K562 (cell line): ENCODE measurements around the gene DGCR6L. TPM values are rescaled to one million over a fixed set of nuclear protein-coding genes. Genes with fewer than 3 reads are reported as not detected.

Experiments
- ATF7 ChIP-seq: fragments of 450-650 bp; IDR thresholded peaks from 2 replicates; pipeline ENCODE4 v1.7.1; 2014; ENCODE audit warnings: mild to moderate bottlenecking, moderate library complexity
- BCLAF1 ChIP-seq, 2 experiments: fragments of 450-650 bp in 1 of 2; IDR thresholded peaks; 2 replicates each; pipeline ENCODE4 v1.6.1; 2011 to 2017; ENCODE audit warnings: low read depth in 2 of 2, antibody characterized with exemption in 1 of 2, borderline replicate concordance in 1 of 2, low read length in 1 of 2, mild to moderate bottlenecking in 1 of 2, mixed read lengths in 1 of 2; ENCODE audit not compliant: control insufficient read depth in 1 of 2
- CHD4 ChIP-seq: fragments of 200-600 bp; sonication (generic); IDR thresholded peaks from 3 replicates; pipeline ENCODE4 v1.6.1; 2012; ENCODE audit warnings: low read depth, mild to moderate bottlenecking, mixed read lengths, low read length, inconsistent platforms; ENCODE audit not compliant: insufficient read depth, insufficient replicate concordance, poor library complexity, severe bottlenecking
- E2F6 ChIP-seq, 2 experiments: IDR thresholded peaks; 2 replicates each; pipeline ENCODE4 v1.6.1; 2011; ENCODE audit warnings: borderline replicate concordance in 1 of 2, control low read depth in 1 of 2, low read depth in 1 of 2, low read length in 1 of 2, mild to moderate bottlenecking in 1 of 2, mixed read lengths in 1 of 2, moderate library complexity in 1 of 2; ENCODE audit not compliant: insufficient read depth in 1 of 2, insufficient read length in 1 of 2, poor library complexity in 1 of 2, severe bottlenecking in 1 of 2; ENCODE audit errors: extremely low read depth in 1 of 2
- EP400 ChIP-seq: fragments of 450-650 bp; IDR thresholded peaks from 2 replicates; pipeline ENCODE4 v1.6.1; 2017; ENCODE audit warnings: antibody characterized with exemption, mild to moderate bottlenecking, moderate library complexity
- FOXA3 ChIP-seq, 2 experiments: fragments of 450-650 bp in 1 of 2; sonication (generic) in 1 of 2; formaldehyde crosslinking; IDR thresholded peaks in 1 of 2; conservative IDR thresholded peaks in 1 of 2; 2 replicates each; pipeline versions ENCODE4 v1.4.0 to v1.8.0; 2020 to 2022; ENCODE audit warnings: mild to moderate bottlenecking in 2 of 2, missing genetic modification reagents in 1 of 2
- GTF2A2 ChIP-seq: IDR thresholded peaks from 2 replicates; pipeline ENCODE4 v1.6.1; 2016; ENCODE audit warnings: mild to moderate bottlenecking, missing genetic modification characterization, missing compliant biosample characterization
- HDAC1 ChIP-seq, 2 experiments: fragments of 450-650 bp; IDR thresholded peaks; 2 replicates each; pipeline ENCODE4 v1.6.1; 2016 to 2017; ENCODE audit warnings: inconsistent platforms in 1 of 2, mild to moderate bottlenecking in 1 of 2, moderate library complexity in 1 of 2
- KLF13 ChIP-seq: fragments of 450-650 bp; IDR thresholded peaks from 2 replicates; pipeline ENCODE4 v1.6.1; 2016; ENCODE audit warnings: missing genetic modification characterization, low read depth, mild to moderate bottlenecking, missing compliant biosample characterization, moderate library complexity, borderline replicate concordance
- MTA2 ChIP-seq: fragments of 450-650 bp; IDR thresholded peaks from 2 replicates; pipeline ENCODE4 v1.6.1; 2016; ENCODE audit warnings: low read depth
- NFIC ChIP-seq: fragments of 450-650 bp; IDR thresholded peaks from 2 replicates; pipeline ENCODE4 v1.6.1; 2017; ENCODE audit warnings: mild to moderate bottlenecking, inconsistent platforms
- NFRKB ChIP-seq: fragments of 450-650 bp; IDR thresholded peaks from 2 replicates; pipeline ENCODE4 v1.6.1; 2016; ENCODE audit warnings: low read depth
- NFXL1 ChIP-seq: fragments of 450-650 bp; formaldehyde crosslinking; IDR thresholded peaks from 2 replicates; pipeline ENCODE4 v1.4.0; 2021; ENCODE audit warnings: mild to moderate bottlenecking
- POU5F1 ChIP-seq: fragments of 150-350 bp; IDR thresholded peaks from 2 replicates; pipeline ENCODE4 v1.6.1; 2014; ENCODE audit warnings: borderline replicate concordance, low read length, low read depth, mild to moderate bottlenecking; ENCODE audit not compliant: partially characterized antibody
- PRPF4 ChIP-seq: fragments of 200-400 bp; formaldehyde crosslinking; IDR thresholded peaks from one replicate; pipeline ENCODE4 v1.6.1; 2017; ENCODE audit warnings: low read length, low read depth, mild to moderate bottlenecking; ENCODE audit not compliant: insufficient read depth, poor library complexity, severe bottlenecking
- PURB ChIP-seq: sonication (generic); formaldehyde crosslinking; IDR thresholded peaks from 2 replicates; pipeline ENCODE4 v1.9.0; 2021; ENCODE audit warnings: low read depth, mild to moderate bottlenecking, missing genetic modification reagents
- SMAD3 ChIP-seq: fragments of 450-650 bp; formaldehyde crosslinking; conservative IDR thresholded peaks from 2 replicates; pipeline ENCODE4 v1.4.0; 2020; ENCODE audit warnings: mild to moderate bottlenecking
- SMAD4 ChIP-seq: fragments of 250-450 bp; sonication (Bioruptor Pico); conservative IDR thresholded peaks from 2 replicates; pipeline ENCODE4 v1.8.0; 2021; ENCODE audit warnings: inconsistent platforms, mild to moderate bottlenecking, moderate library complexity
- SMARCC2 ChIP-seq: fragments of 450-650 bp; IDR thresholded peaks from 2 replicates; pipeline ENCODE4 v1.6.1; 2017; ENCODE audit warnings: antibody characterized with exemption, moderate library complexity, mild to moderate bottlenecking, low read depth
- SNRNP70 ChIP-seq: fragments of 200-400 bp; formaldehyde crosslinking; optimal IDR thresholded peaks from 2 replicates; pipeline ENCODE3; 2017; ENCODE audit warnings: low read depth, low read length
- SREBF1 ChIP-seq: fragments of 150-350 bp; IDR thresholded peaks from 2 replicates; pipeline ENCODE4 v1.6.1; 2014; ENCODE audit warnings: antibody characterized with exemption, low read depth, low read length, borderline replicate concordance
- ZBED1 ChIP-seq: IDR thresholded peaks from 2 replicates; pipeline ENCODE4 v1.6.1; 2014
- ZBTB1 ChIP-seq: sonication (generic); formaldehyde crosslinking; IDR thresholded peaks from 2 replicates; pipeline ENCODE4 v1.8.1; 2023; ENCODE audit warnings: missing genetic modification reagents, low read depth, mild to moderate bottlenecking, borderline replicate concordance
- ZNF583 ChIP-seq: fragments of 250-450 bp; sonication (Bioruptor Pico); IDR thresholded peaks from 2 replicates; pipeline ENCODE4 v1.4.0; 2020
- polyA plus RNA-seq, 8 experiments: library from polyadenylated mRNA; depleted of rRNA in 4 of 8; stranded (reverse) in 5 of 8; unstranded in 3 of 8; fragments of >200 nt; fragmentation: Nextera tagmentation in 2 of 8; fragmentation: Illumina TruSeq in 1 of 8; extraction: Ambion mirVana in 2 of 8; extraction: Trizol in 1 of 8; gene quantifications; 2 replicates each; pipeline versions ENCODE4 v1.2.1 to v1.2.3, GENCODE V29; 2011 to 2014; ENCODE audit warnings: inconsistent platforms in 1 of 8, missing spikeins in 1 of 8
- total RNA-seq, 7 experiments: library from RNA; depleted of rRNA in 6 of 7; stranded (reverse); fragments of >200 nt in 6 of 7; fragmentation: Illumina TruSeq in 2 of 7; extraction: Trizol in 2 of 7; gene quantifications; 2 replicates each; pipeline versions ENCODE4 v1.2.1 to v1.2.3, GENCODE V29; 2011 to 2021; ENCODE audit warnings: low replicate concordance in 1 of 7

The DGCR6L gene
- total and polyA plus RNA-seq, 9 of the 15 experiments (the other 6 are each of a cell fraction or from before 2014, with no cell fraction given), result 3.6 to 151 (median 51.0) TPM

- TF ChIP-seq GTF2A2 (tag) (no peak), BCLAF1 (IDR thresholded peaks at IDR 0.05; ENCODE audit: borderline replicate concordance in 1 of 2, control insufficient read depth in 1 of 2, low read depth in 2 of 2, low read length in 1 of 2) (no peak), E2F6 (IDR thresholded peaks at IDR 0.05; ENCODE audit: borderline replicate concordance in 1 of 2, extremely low read depth in 1 of 2, insufficient read depth in 1 of 2, insufficient read length in 1 of 2, low read depth in 1 of 2, low read length in 1 of 2, poor library complexity in 1 of 2, severe bottlenecking in 1 of 2) (peak; percentile 43 to 87), ATF7 (peak; percentile 33; the same call in 1 of the 2 replicates), PRPF4 (no peak), EP400 (no peak), PURB (CRISPR knock-in tag) (no peak), SMAD3 (CRISPR knock-in tag) (no peak), NFIC (no peak), NFRKB (no peak), POU5F1 (peak; percentile 60), MTA2 (no peak), SNRNP70 (no peak), SMAD4 (CRISPR knock-in tag) (peak; percentile 96), ZBTB1 (CRISPR knock-in tag) (peak; percentile 36; the same call in 1 of the 2 replicates), CHD4 (no peak), ZBED1 (no peak), HDAC1 (IDR thresholded peaks at IDR 0.05) (no peak), SMARCC2 (no peak), ZNF583 (CRISPR knock-in tag) (peak; percentile 87; the same call in 1 of the 2 replicates), NFXL1 (CRISPR knock-in tag) (no peak), SREBF1 (no peak), FOXA3 (CRISPR knock-in tag; conservative IDR thresholded peaks at IDR 0.05 in 1 of 2, IDR thresholded peaks at IDR 0.05 in 1 of 2) (0 out of 4 replicates have a peak, but pooled peaks of 1 of the 2 experiments have one; percentile 47), KLF13 (tag) (peak; percentile 63; the same call in 1 of the 2 replicates)
These were observed 51.4 kb downstream of the DGCR6L start, which contains the start of gene RTN4R (continued) for GRCh38 chr22:20268279-20269012.
